SK-N-SH (cell line): ENCODE measurements around the gene CCNK. TPM values are rescaled to one million over a fixed set of nuclear protein-coding genes. Genes with fewer than 3 reads are reported as not detected.

Experiments
- CTCF ChIA-PET: fragments of 300-600, 350-600 bp; formaldehyde crosslinking; extraction: SDS; loops from one replicate; lab custom pipeline; 2021; lab: Yijun Ruan, JAX
- POLR2A ChIA-PET: fragments of 350-600 bp; sonication (Branson Sonifier 250); formaldehyde crosslinking; extraction: SDS; loops from one replicate; lab custom pipeline; 2020; ENCODE audit warnings: antibody characterized with exemption, inconsistent platforms; lab: Yijun Ruan, JAX
- DNase-seq: peaks from one replicate; pipeline ENCODE4 v3.0.0; 2012
- H2AFZ ChIP-seq: fragments of 200-600 bp; sonication (generic); 2 replicates; pipeline ENCODE4 v1.8.1; 2016; ENCODE audit warnings: antibody characterized with exemption, mild to moderate bottlenecking, low read depth
- H3F3A ChIP-seq: fragments of 200-600 bp; sonication (generic); replicated peaks from 2 replicates; pipeline ENCODE3; 2016; ENCODE audit warnings: antibody characterized with exemption, mild to moderate bottlenecking; ENCODE audit not compliant: insufficient read depth
- H3K27ac ChIP-seq, 2 experiments: fragments of 200-500 bp in 1 of 2; fragments of 200-600 bp in 1 of 2; sonication (Bioruptor generic) in 1 of 2; sonication (generic), shearing (Covaris generic) in 1 of 2; 2 replicates each; pipeline versions ENCODE4 v1.5.1 to v1.6.1; 2014 to 2016; ENCODE audit warnings: low read depth in 2 of 2, inconsistent platforms in 1 of 2, low read length in 1 of 2, mild to moderate bottlenecking in 1 of 2, mixed read lengths in 1 of 2
- H3K27me3 ChIP-seq: fragments of 200-600 bp; sonication (generic), shearing (Covaris generic); 2 replicates; pipeline ENCODE4 v1.6.1; 2016; ENCODE audit warnings: mixed run types; ENCODE audit not compliant: insufficient read depth
- H3K36me3 ChIP-seq, 2 experiments: fragments of 200-500 bp in 1 of 2; fragments of 200-600 bp in 1 of 2; sonication (Bioruptor generic) in 1 of 2; sonication (generic) in 1 of 2; replicated peaks in 1 of 2; 2 replicates each; pipeline versions ENCODE3 to v1.5.1; 2014 to 2016; ENCODE audit warnings: low read length in 1 of 2, mild to moderate bottlenecking in 1 of 2; ENCODE audit not compliant: insufficient read depth in 2 of 2, control insufficient read depth in 1 of 2
- H3K4me1 ChIP-seq, 2 experiments: fragments of 200-500 bp in 1 of 2; fragments of 200-600 bp in 1 of 2; sonication (Bioruptor generic) in 1 of 2; sonication (generic), shearing (Covaris generic) in 1 of 2; 2 replicates each; pipeline versions ENCODE4 v1.5.1 to v1.6.1; 2014 to 2016; ENCODE audit warnings: low read depth in 1 of 2, low read length in 1 of 2, mixed run types in 1 of 2; ENCODE audit not compliant: insufficient read depth in 2 of 2, control insufficient read depth in 1 of 2
- H3K4me2 ChIP-seq: fragments of 200-600 bp; sonication (generic), shearing (Covaris generic); 2 replicates; pipeline ENCODE4 v1.6.1; 2017; ENCODE audit warnings: mixed run types
- H3K4me3 ChIP-seq, 2 experiments: fragments of 200-500 bp in 1 of 2; fragments of 200-600 bp in 1 of 2; sonication (Bioruptor generic) in 1 of 2; sonication (generic), shearing (Covaris generic) in 1 of 2; 2 replicates each; pipeline versions ENCODE4 v1.5.1 to v1.8.1; 2014 to 2016; ENCODE audit warnings: low read depth in 2 of 2, inconsistent platforms in 1 of 2, low read length in 1 of 2, mild to moderate bottlenecking in 1 of 2, mixed read lengths in 1 of 2, moderate library complexity in 1 of 2
- H3K79me2 ChIP-seq: fragments of 200-600 bp; sonication (generic); 2 replicates; pipeline ENCODE4 v1.8.1; 2017; ENCODE audit warnings: mild to moderate bottlenecking; ENCODE audit not compliant: insufficient read depth
- H3K9ac ChIP-seq: fragments of 200-600 bp; sonication (generic); 2 replicates; pipeline ENCODE4 v1.6.1; 2017; ENCODE audit warnings: mixed run types
- H3K9me2 ChIP-seq: fragments of 200-600 bp; sonication (generic); 2 replicates; pipeline ENCODE4 v1.6.1; 2017; ENCODE audit warnings: mixed run types
- H3K9me3 ChIP-seq: fragments of 200-600 bp; sonication (generic); 2 replicates; pipeline ENCODE4 v1.6.1; 2017; ENCODE audit warnings: mixed run types, mild to moderate bottlenecking, moderate library complexity
- H4K20me1 ChIP-seq: fragments of 200-600 bp; sonication (generic); 2 replicates; pipeline ENCODE4 v1.6.1; 2017; ENCODE audit warnings: mild to moderate bottlenecking, mixed run types; ENCODE audit not compliant: insufficient read depth
- EZH2phosphoT487 ChIP-seq: fragments of 200-600 bp; sonication (generic); IDR thresholded peaks from 2 replicates; pipeline ENCODE4 v1.6.1; 2017; ENCODE audit warnings: low read depth, mixed run types, mild to moderate bottlenecking, antibody characterized with exemption, moderate library complexity, borderline replicate concordance
- FOSL2 ChIP-seq: IDR thresholded peaks from 2 replicates; pipeline ENCODE4 v1.4.0; 2012; ENCODE audit warnings: low read depth, mild to moderate bottlenecking, moderate library complexity, borderline replicate concordance
- FOXJ3 ChIP-seq: sonication (generic); formaldehyde crosslinking; IDR thresholded peaks from 2 replicates; pipeline ENCODE4 v1.5.1; 2020; ENCODE audit warnings: mild to moderate bottlenecking, missing genetic modification reagents
- MXI1 ChIP-seq: IDR thresholded peaks from 2 replicates; pipeline ENCODE4 v1.6.1; 2012; ENCODE audit warnings: mild to moderate bottlenecking, low read depth, low read length, improper control_type of control experiment
- NRF1 ChIP-seq: IDR thresholded peaks from 2 replicates; pipeline ENCODE4 v1.6.1; 2012; ENCODE audit warnings: low read depth, mild to moderate bottlenecking, low read length
- PBX3 ChIP-seq: IDR thresholded peaks from 2 replicates; pipeline ENCODE4; 2012
- POLR2AphosphoS5 ChIP-seq: IDR thresholded peaks from 2 replicates; pipeline ENCODE4 v1.6.1; 2012; ENCODE audit warnings: low read depth, low read length
- RAD21 ChIP-seq: IDR thresholded peaks from 2 replicates; pipeline ENCODE4 v1.6.1; 2012; ENCODE audit warnings: mild to moderate bottlenecking, low read length
- REST ChIP-seq: IDR thresholded peaks from 2 replicates; pipeline ENCODE4 v1.6.1; 2012; ENCODE audit warnings: mild to moderate bottlenecking, low read depth, low read length, moderate library complexity
- SIN3A ChIP-seq: IDR thresholded peaks from 2 replicates; pipeline ENCODE4 v1.6.1; 2012; ENCODE audit warnings: low read depth, mild to moderate bottlenecking, low read length, moderate library complexity, borderline replicate concordance
- TCF12 ChIP-seq: IDR thresholded peaks from 2 replicates; pipeline ENCODE4 v1.4.0; 2012
- TEAD4 ChIP-seq: IDR thresholded peaks from 2 replicates; pipeline ENCODE4 v1.4.0; 2012; ENCODE audit warnings: mild to moderate bottlenecking, borderline replicate concordance; ENCODE audit not compliant: insufficient read depth
- WGBS: methylation state at CpG from one replicate; pipeline ENCODE4 v1.1.6; 2017; ENCODE audit warnings: low lambda C conversion rate; 5-methylcytosine and 5-hydroxymethylcytosine counted together
- polyA plus RNA-seq, 3 experiments: library from polyadenylated mRNA; depleted of rRNA; stranded (reverse); fragments of >200 nt; gene quantifications; 2 replicates each; pipeline ENCODE4 v1.2.3, GENCODE V29; 2012

Gene CCNK
- polyA plus RNA-seq, 1 of the 3 experiments (the other 2 are of a cell fraction): 14.6 TPM

- Histone ChIP-seq H3F3A (no peaks in the 10 kb centered on the region), H3K4me3 (no peak overlapping the region), H3K36me3 (no peaks in the 10 kb centered on the region), H3K27ac (peak overlapping the region in 1 of 2 experiments; percentile 60; a peak in 2 of 4 replicates), H3K9ac (no peak overlapping the region), H4K20me1 (no peaks in the 10 kb centered on the region), H3K27me3 (no peaks in the 10 kb centered on the region), H3K4me2 (peak overlapping the region; percentile 55; the same call in 1 of the 2 replicates), H3K79me2 (peaks cover 42% of the 10 kb centered on the region; the same call in 1 of the 2 replicates), H2AFZ (no peak overlapping the region), H3K4me1 (peaks cover 30 to 41% of the 10 kb centered on the region in 2 experiments; a peak in 3 of 4 replicates), H3K9me2 (no peaks in the 10 kb centered on the region), H3K9me3 (no peaks in the 10 kb centered on the region)
- 58% methylated on average over 14 of the region's 14 CpGs for WGBS
- CTCF ChIA-PET: interaction anchor here (1.5 kb wide), 1 partner anchor 14 kb away, joined by 4 read pairs; no protein-coding TSS in a partner anchor
- DNase-seq: no peak
- TF ChIP-seq TEAD4: no peak
- TF ChIP-seq EZH2phosphoT487: no peak
- TF ChIP-seq RAD21: no peak
- TF ChIP-seq SIN3A: no peak
- TF ChIP-seq REST: no peak
- TF ChIP-seq FOXJ3: no peak
- TF ChIP-seq NRF1: no peak
- no peak for TF ChIP-seq POLR2AphosphoS5
- peak; percentile 49; the same call in 1 of the 2 replicates for TF ChIP-seq FOSL2
- no peak for TF ChIP-seq PBX3
- peak; percentile 43; the same call in 1 of the 2 replicates for TF ChIP-seq TCF12
- no peak for TF ChIP-seq MXI1
- POLR2A ChIA-PET: no interaction called here
These were observed 50.3 kb downstream of the CCNK start for GRCh38 chr14:99531251-99532096.
